Astrocyte (in vitro differentiated cells and primary cell): ENCODE data around the gene LCOR. TPM values are rescaled to one million over a fixed set of nuclear protein-coding genes. Genes with fewer than 3 reads are reported as not detected.

Experiments
- DNase-seq: peaks from one replicate; pipeline ENCODE4 v3.0.0-alpha.2; 2010; ENCODE audit warnings: low read depth
- FAIRE-seq: peaks from 2 replicates; lab custom pipeline; 2011; peaks lifted over from hg19 to GRCh38; lab: Jason Lieb, UNC
- H2AFZ ChIP-seq: 2 replicates; pipeline ENCODE4 v1.6.0; 2012; ENCODE audit warnings: low read depth, low read length, inconsistent platforms
- H3K27ac ChIP-seq: 2 replicates; pipeline ENCODE4 v1.5.1; 2011; ENCODE audit warnings: low read depth, low read length, inconsistent platforms
- H3K27me3 ChIP-seq: 2 replicates; pipeline ENCODE4 v1.6.0; 2011; ENCODE audit warnings: low read length, inconsistent platforms; ENCODE audit not compliant: insufficient read depth
- H3K36me3 ChIP-seq: 2 replicates; pipeline ENCODE4 v1.5.1; 2011; ENCODE audit warnings: low read length, inconsistent platforms; ENCODE audit not compliant: insufficient read depth
- H3K4me1 ChIP-seq: 2 replicates; pipeline ENCODE4 v1.5.1; 2011; ENCODE audit warnings: low read length, inconsistent platforms; ENCODE audit not compliant: insufficient read depth
- H3K4me2 ChIP-seq: 2 replicates; pipeline ENCODE4 v1.6.0; 2012; ENCODE audit warnings: low read length, inconsistent platforms
- H3K4me3 ChIP-seq: 2 replicates; pipeline ENCODE4 v1.5.1; 2011; ENCODE audit warnings: low read depth, mild to moderate bottlenecking, low read length, inconsistent platforms; ENCODE audit not compliant: insufficient read depth
- H3K79me2 ChIP-seq: 2 replicates; pipeline ENCODE4 v1.6.0; 2012; ENCODE audit warnings: mild to moderate bottlenecking, low read length, inconsistent platforms; ENCODE audit not compliant: insufficient read depth
- H3K9ac ChIP-seq: 2 replicates; pipeline ENCODE4 v1.6.0; 2012; ENCODE audit warnings: mild to moderate bottlenecking, low read length, inconsistent platforms
- H3K9me3 ChIP-seq: 2 replicates; pipeline ENCODE4 v1.5.1; 2012; ENCODE audit warnings: low read depth, mild to moderate bottlenecking, low read length, inconsistent platforms; ENCODE audit not compliant: insufficient read depth
- H4K20me1 ChIP-seq: 2 replicates; pipeline ENCODE4 v1.6.0; 2012; ENCODE audit warnings: low read length, inconsistent platforms; ENCODE audit not compliant: insufficient read depth
- H3K27ac Mint-ChIP-seq: one replicate; pipeline ENCODE4 v1.8.0; 2021; ENCODE audit warnings: mild to moderate bottlenecking, mixed read lengths; ENCODE audit not compliant: unreplicated experiment
- H3K27me3 Mint-ChIP-seq: one replicate; pipeline ENCODE4 v1.8.0; 2021; ENCODE audit warnings: low read depth, mixed read lengths; ENCODE audit not compliant: unreplicated experiment
- H3K36me3 Mint-ChIP-seq: one replicate; pipeline ENCODE4 v1.8.0; 2021; ENCODE audit warnings: low read depth, mixed read lengths; ENCODE audit not compliant: unreplicated experiment
- H3K4me1 Mint-ChIP-seq: one replicate; pipeline ENCODE4 v1.8.0; 2021; ENCODE audit warnings: low read depth, mixed read lengths; ENCODE audit not compliant: unreplicated experiment
- H3K4me3 Mint-ChIP-seq: one replicate; pipeline ENCODE4 v1.8.0; 2021; ENCODE audit warnings: mild to moderate bottlenecking, moderate library complexity, mixed read lengths; ENCODE audit not compliant: unreplicated experiment
- H3K9me3 Mint-ChIP-seq: one replicate; pipeline ENCODE4 v1.8.0; 2021; ENCODE audit warnings: mild to moderate bottlenecking, mixed read lengths; ENCODE audit not compliant: unreplicated experiment
- EZH2 ChIP-seq: IDR thresholded peaks from 2 replicates; pipeline ENCODE4 v1.6.1; 2012; ENCODE audit warnings: mild to moderate bottlenecking, low read length, inconsistent platforms; ENCODE audit not compliant: insufficient read depth
- total RNA-seq: library from RNA; stranded (reverse); gene quantifications from 2 replicates; pipeline ENCODE4 v1.2.1, GENCODE V29; 2021
- TF ChIP-seq, protein P1 (sequence below): IDR thresholded peaks from 2 replicates; pipeline ENCODE4 v1.5.1; 2011; ENCODE audit warnings: low read depth, mild to moderate bottlenecking, inconsistent platforms, low read length, moderate library complexity; ENCODE audit not compliant: insufficient read depth

LCOR gene
- total RNA-seq, 1 donor from 2014 or later: 72.0 TPM

DNA sequence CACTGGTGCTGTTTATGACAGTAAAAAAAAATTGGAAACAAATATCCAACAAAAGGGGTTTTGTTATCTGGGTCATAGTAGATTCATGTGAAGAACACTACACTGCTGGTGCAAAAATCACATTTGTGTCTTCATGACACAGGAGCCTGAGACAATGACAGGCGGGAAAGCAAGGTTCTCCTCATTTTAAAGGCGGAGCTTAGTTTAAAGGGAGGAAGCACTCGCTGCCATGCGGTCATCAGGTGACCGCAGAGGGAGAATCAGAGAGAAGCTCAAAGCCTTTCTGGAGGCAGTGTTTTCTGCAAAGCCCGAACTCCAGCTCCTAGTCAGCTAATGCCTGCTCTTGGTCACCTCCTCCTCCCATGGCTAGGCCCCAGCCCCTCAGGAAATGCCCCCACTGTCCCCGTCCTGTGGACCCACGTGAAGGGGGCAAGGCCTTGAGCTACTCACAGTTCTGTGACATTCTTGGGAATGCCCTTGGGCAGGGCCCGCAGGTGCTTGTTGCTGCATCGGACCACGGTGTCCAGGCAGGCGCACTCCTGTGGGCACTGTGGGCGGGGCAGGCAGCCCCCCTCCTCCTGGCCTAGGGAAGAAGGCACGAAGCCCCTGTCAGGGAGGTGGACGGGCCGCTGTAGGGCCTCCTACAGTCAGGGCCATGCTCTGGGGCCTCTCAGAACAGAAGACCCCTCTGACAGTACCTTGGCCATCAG, 207.6 kb downstream of the LCOR start:
- no peak overlapping the region for H3K27ac Mint-ChIP-seq
- H3K27ac ChIP-seq: no peak overlapping the region
- H3K79me2 ChIP-seq: no peaks in the 10 kb centered on the region
- H3K4me3 Mint-ChIP-seq: no peak overlapping the region
- H3K36me3 Mint-ChIP-seq: no peaks in the 10 kb centered on the region
- H3K4me1 Mint-ChIP-seq: peaks cover under 1% of the 10 kb centered on the region
- no peaks in the 10 kb centered on the region for H3K9me3 ChIP-seq
- FAIRE-seq: no peak
- H3K9me3 Mint-ChIP-seq: no peaks in the 10 kb centered on the region
- DNase-seq: no peak
- TF ChIP-seq, protein P1, sequence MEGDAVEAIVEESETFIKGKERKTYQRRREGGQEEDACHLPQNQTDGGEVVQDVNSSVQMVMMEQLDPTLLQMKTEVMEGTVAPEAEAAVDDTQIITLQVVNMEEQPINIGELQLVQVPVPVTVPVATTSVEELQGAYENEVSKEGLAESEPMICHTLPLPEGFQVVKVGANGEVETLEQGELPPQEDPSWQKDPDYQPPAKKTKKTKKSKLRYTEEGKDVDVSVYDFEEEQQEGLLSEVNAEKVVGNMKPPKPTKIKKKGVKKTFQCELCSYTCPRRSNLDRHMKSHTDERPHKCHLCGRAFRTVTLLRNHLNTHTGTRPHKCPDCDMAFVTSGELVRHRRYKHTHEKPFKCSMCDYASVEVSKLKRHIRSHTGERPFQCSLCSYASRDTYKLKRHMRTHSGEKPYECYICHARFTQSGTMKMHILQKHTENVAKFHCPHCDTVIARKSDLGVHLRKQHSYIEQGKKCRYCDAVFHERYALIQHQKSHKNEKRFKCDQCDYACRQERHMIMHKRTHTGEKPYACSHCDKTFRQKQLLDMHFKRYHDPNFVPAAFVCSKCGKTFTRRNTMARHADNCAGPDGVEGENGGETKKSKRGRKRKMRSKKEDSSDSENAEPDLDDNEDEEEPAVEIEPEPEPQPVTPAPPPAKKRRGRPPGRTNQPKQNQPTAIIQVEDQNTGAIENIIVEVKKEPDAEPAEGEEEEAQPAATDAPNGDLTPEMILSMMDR: no peak
- H3K4me2 ChIP-seq: no peak overlapping the region
- peaks cover 3% of the 10 kb centered on the region for H3K27me3 ChIP-seq
- no peak overlapping the region for H3K4me3 ChIP-seq
- no peaks in the 10 kb centered on the region for H3K36me3 ChIP-seq
- peaks cover 36% of the 10 kb centered on the region for H3K27me3 Mint-ChIP-seq
- peaks cover 6% of the 10 kb centered on the region for H3K4me1 ChIP-seq
- H4K20me1 ChIP-seq: no peaks in the 10 kb centered on the region
- H2AFZ ChIP-seq: no peak overlapping the region
- no peak overlapping the region for H3K9ac ChIP-seq

DNA sequence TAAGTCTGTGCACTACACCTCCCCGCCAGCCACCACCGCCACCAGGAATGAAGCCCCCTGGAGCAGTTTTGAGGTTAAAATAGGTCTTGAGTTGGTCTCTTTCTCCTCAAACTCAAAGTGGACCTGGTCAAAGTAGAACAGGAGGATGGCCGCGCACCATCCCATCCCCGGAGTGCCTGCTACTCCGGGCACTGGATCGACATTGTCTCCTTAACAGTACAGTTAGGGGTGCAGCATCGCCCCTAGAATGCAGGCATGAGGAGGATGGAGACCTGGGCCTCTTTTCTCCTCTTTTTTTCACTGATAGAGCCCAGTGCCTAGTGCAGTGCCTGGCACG, 208.1 kb downstream of the LCOR start:
- peaks cover 36% of the 10 kb centered on the region for H3K27me3 Mint-ChIP-seq
- no peaks in the 10 kb centered on the region for H3K36me3 Mint-ChIP-seq
- H3K36me3 ChIP-seq: no peaks in the 10 kb centered on the region
- H3K9me3 Mint-ChIP-seq: no peaks in the 10 kb centered on the region
- no peaks in the 10 kb centered on the region for H4K20me1 ChIP-seq
- no peak overlapping the region for H3K27ac Mint-ChIP-seq
- H3K4me2 ChIP-seq: no peak overlapping the region
- no peak overlapping the region for H3K27ac ChIP-seq
- peaks cover 6% of the 10 kb centered on the region for H3K4me1 ChIP-seq
- FAIRE-seq: no peak
- DNase-seq: no peak
- no peak overlapping the region for H2AFZ ChIP-seq
- TF ChIP-seq, protein P1: no peak
- TF ChIP-seq EZH2: no peak
- no peak overlapping the region for H3K9ac ChIP-seq
- H3K9me3 ChIP-seq: no peaks in the 10 kb centered on the region
- H3K4me3 ChIP-seq: no peak overlapping the region
- no peak overlapping the region for H3K4me3 Mint-ChIP-seq
- no peaks in the 10 kb centered on the region for H3K4me1 Mint-ChIP-seq
- peaks cover 3% of the 10 kb centered on the region for H3K27me3 ChIP-seq
- no peaks in the 10 kb centered on the region for H3K79me2 ChIP-seq

DNA sequence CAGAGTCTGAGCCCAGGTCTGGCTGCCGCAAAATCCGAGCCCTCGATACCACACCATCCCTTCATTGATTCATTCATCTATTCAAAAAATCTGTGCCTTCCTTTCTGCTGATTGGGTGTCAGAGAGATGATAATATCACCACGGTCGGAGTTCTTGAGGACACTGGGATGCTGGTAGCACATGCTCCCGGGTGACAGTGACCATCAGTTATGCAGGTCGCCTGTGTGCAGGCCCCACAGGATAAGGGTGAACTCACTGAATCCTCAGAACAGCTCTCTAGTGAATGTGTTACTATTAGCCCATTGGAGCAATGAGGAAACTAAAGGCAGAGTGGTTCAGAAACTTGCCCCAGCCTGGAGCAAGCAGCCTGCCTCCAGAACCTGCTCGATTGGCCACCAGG, 208.6 kb downstream of the LCOR start:
- H3K4me2 ChIP-seq: no peak overlapping the region
- TF ChIP-seq, protein P1: no peak
- no peak for TF ChIP-seq EZH2
- FAIRE-seq (no peak), DNase-seq (no peak)
- H3K4me3 Mint-ChIP-seq: no peak overlapping the region
- no peak overlapping the region for H3K27ac ChIP-seq
- no peak overlapping the region for H3K4me3 ChIP-seq
- H3K4me1 Mint-ChIP-seq: no peaks in the 10 kb centered on the region
- no peak overlapping the region for H3K9ac ChIP-seq
- peaks cover 3% of the 10 kb centered on the region for H3K27me3 ChIP-seq
- no peak overlapping the region for H3K27ac Mint-ChIP-seq
- H2AFZ ChIP-seq: no peak overlapping the region
- peaks cover 6% of the 10 kb centered on the region for H3K4me1 ChIP-seq
- H4K20me1 ChIP-seq: no peaks in the 10 kb centered on the region
- H3K9me3 ChIP-seq: no peaks in the 10 kb centered on the region
- H3K36me3 Mint-ChIP-seq: no peaks in the 10 kb centered on the region
- H3K36me3 ChIP-seq: no peaks in the 10 kb centered on the region
- H3K79me2 ChIP-seq: no peaks in the 10 kb centered on the region
- H3K9me3 Mint-ChIP-seq: no peaks in the 10 kb centered on the region
- H3K27me3 Mint-ChIP-seq: peaks cover 34% of the 10 kb centered on the region
